OCI-M1 (cell line): ENCODE results near the gene ALPK1.
"Not testable (repeated sequence)": the region's sequence is repeated elsewhere in the genome, so short reads cannot be mapped to it uniquely, and the experiment has no call there.

Experiments used
- DNase-seq: peaks from one replicate; lab custom pipeline; 2025; lab: John Stamatoyannopoulos, UW

The ALPK1 gene

GRCh38 chr4:112284662-112285411 is 12.3 kb upstream of the ALPK1 start:
- DNase-seq: peak; percentile 50

DNA sequence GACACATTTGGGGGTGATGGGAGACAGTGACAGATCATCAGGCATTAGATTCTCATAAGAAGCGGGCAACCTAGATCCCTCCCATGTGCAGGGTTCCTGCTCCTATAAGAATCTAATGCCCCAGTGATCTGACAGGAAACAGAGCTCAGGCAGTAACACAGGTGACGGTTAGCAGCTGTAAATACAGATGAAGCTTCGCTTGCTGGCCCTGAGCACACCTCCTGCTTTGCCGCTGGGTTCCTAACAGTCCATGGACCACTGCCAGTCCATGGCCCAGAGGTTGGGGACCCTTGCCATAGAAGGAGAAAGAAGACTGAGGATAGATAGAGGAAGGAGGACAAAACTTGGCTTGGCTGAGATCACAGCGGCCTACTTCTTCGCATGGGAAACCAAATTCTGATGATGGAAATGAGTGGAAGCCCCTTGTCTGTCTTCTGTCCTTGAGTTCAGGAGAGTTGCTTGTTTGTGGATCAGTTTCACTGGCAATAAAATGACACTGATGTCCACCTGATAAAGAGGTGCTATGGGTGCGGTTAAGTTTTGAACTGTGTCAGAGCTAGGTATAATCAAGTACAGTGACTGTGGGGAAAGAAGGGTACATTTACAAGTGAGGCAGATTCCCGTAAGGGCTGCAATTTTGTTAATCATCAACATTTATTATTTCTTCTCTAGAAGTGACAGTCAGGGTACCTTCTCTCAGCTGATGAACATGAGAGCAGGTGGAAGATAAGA is 9.7 kb upstream of the ALPK1 start:
- no peak for DNase-seq

DNA sequence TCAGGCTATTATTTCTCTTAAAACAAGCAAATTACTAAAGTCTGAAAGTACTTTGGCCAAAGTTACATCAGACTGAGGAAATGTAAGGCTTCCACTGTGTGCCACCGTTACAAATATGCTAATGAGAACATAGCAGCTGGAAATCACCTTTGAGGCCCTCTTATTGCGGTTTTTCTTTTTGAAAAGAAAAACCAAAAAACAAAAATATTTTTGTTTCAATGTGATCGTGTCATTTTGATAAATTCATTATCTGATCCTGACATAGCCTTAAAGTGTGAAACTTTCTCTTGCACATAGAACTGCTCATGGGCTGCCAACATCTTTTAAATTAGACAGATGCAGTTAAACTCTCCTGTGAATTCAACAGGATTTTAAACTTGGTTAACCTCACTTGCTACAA is 8.7 kb upstream of the ALPK1 start:
- no peak for DNase-seq

DNA sequence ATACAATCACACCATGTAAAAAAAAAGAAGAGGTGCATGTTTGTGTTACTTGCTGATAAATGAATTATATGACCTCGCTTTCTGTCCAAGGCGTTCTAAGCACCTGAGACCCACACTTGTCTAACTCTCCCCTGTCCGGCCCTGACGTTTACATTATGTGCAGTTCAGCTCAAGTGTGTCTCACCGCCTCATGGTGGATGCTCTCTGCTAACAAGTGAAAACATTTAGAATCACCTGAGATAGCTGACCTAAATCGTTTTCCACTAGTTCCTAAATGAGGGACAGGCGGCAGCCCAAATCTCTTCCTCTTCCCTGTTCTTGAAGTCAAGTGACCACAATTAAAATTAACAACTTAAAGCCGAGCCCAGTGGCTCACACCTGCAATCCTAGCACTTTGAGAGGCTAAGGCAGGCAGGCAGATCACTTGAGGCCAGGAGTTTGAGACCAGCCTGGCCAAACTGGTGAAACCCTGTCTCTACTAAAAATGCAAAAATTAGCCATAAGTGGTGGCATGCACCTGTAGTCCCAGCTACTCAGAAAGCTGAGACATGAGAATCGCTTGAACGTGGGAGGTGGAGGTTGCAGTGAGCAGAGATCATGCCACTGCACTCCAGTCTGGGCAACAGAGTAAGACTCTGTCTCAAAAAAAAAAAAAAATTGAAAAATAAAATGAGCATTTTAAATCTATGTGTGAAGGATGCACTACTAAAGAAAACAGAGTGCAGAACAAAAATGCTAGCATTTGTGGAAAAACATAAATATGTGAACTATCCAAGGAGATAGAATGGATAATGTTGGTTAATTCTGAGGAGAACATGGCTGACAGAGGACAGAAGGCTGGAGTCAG is 7.5 kb upstream of the ALPK1 start:
- no peak for DNase-seq

GRCh38 chr4:112290341-112290740 is 6.8 kb upstream of the ALPK1 start:
- no peak for DNase-seq

GRCh38 chr4:112299721-112300120 is 2.6 kb downstream of the ALPK1 start:
- DNase-seq: no peak

GRCh38 chr4:112302320-112303274 is 5.4 kb downstream of the ALPK1 start:
- DNase-seq: no peak

- DNase-seq: not testable (repeated sequence)
These were observed 8.3 kb downstream of the ALPK1 start for GRCh38 chr4:112305477-112305876.

DNA sequence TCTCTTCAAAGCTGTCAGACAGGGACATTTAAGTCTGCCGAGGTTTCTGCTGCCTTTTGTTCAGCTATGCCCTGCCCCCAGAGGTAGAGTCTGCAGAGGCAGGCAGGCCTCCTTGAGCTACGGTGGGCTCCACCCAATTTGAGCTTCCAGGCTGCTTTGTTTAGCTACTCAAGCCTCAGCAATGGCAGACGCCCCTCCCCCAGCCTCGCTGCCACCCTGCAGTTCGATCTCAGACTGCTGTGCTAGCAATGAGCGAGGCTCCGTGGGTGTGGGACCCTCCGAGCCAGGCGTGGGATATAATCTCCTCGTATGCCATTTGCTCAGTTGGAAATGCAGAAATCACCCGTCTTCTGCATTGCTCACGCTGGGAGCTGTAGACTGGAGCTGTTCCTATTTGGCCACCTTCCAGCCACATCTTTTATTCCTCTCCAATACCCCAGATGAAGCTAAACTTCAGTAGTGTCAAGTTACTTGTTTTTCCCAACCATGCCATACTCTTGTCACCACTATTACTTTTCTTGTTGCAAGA is 12.2 kb downstream of the ALPK1 start:
- not testable (repeated sequence) for DNase-seq

- DNase-seq: peak; percentile 67
These were observed 14.3 kb downstream of the ALPK1 start for GRCh38 chr4:112311516-112311915.

- DNase-seq: peak; percentile 26
These were observed 15.6 kb downstream of the ALPK1 start for GRCh38 chr4:112312610-112313239.

DNA sequence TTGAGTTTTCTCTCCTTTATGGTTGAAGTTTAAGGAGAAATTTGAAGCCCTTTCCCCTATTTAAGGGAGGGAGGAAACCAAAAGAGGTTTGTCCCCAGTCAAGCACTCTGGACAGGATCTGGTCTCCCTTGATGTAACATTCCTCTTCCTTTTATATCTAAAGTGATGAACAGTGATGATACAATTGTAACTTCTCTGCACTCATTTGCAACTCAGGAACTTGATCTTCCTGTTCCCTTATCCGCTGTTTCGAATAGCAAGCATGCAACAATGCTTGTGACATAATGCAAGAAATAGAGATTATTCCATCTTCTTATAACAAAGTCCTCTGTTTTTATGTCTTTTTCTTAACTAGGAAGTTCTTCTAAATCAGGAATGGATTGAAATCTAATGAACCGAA is 18.3 kb downstream of the ALPK1 start:
- no peak for DNase-seq

- no peak for DNase-seq
These were observed 19.2 kb downstream of the ALPK1 start for GRCh38 chr4:112316360-112316759.

DNA sequence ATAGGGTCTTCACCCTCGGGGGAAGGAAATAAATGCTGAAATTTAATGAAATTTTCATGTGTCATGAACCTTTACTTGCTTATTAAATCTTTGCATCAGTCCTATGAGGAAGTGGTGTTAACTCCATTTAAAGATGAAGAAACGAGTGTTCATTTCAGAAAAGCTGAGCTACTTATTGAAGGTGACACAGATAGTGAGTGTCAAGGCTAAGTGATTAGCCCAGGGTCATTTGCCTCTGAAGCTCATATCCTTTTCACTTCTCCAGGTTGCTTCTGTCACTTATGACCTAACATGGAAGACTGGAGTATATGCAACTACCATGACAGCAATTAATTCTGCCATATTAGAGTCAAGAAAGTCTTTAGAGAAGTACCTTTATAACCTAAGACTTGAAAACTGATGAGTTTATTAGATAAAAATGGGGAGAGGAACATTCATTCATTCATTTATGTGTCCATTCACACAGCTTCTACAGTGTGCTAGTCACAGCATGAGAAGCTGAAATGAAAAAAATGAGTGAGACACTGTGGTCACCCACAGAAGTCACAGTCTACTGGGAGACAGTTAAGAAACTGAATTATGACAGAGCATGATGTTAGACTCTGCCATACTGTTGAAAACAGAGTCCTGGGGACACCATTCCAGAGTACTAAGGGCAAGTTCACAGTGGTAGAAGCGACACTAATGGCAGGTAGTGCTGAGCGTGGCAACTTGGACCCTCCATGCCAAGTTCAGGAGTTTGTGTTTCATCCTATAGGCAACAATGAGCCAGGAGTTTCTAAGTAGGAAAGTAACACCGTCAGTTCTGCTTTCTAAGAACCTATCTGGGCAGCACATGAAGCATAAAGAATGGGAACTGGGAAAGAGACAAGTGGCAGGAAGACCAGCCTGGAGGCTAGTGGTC is 21.3 kb downstream of the ALPK1 start:
- DNase-seq: no peak

- peak; percentile 86 for DNase-seq
These were observed 24.9 kb downstream of the ALPK1 start for GRCh38 chr4:112321776-112322684.

DNA sequence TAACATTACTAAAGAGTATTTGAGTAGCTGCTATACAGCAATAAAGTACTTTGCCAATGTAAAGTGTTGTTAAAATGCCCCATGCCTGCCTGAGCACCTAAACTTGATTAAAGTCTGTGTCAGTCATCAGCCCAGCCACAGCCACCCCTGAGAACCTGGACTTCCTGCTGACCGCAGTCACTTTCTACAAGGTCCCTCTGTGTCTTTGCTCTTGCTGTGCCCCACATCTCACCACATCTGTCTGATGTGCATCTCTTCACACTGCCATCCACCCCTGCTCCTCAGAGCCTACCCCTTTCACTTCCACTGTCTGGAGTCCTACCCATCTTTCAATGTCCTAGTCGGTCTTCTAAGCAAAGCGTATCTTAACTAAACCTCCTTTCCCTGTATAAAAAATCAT is 25.7 kb downstream of the ALPK1 start:
- DNase-seq: no peak

DNA sequence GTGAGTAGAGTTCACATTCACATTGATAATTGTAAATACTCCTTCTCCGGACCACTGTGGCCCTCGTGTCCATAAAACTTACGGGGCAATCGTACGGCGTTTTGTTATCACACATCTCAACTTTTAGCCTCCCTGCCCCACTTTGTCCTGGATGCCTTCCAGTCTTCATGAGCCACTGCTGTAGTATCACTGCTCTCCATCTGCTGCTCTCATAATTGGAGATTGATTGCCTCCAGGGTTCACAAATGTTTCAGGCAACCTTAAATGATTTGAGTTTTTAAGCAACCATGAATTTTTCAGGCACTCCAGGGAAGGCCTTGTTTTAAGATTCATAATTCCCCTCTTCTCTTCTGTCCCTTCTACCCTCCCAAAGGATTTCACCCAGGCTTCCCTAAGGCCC is 28.4 kb downstream of the ALPK1 start:
- no peak for DNase-seq

DNA sequence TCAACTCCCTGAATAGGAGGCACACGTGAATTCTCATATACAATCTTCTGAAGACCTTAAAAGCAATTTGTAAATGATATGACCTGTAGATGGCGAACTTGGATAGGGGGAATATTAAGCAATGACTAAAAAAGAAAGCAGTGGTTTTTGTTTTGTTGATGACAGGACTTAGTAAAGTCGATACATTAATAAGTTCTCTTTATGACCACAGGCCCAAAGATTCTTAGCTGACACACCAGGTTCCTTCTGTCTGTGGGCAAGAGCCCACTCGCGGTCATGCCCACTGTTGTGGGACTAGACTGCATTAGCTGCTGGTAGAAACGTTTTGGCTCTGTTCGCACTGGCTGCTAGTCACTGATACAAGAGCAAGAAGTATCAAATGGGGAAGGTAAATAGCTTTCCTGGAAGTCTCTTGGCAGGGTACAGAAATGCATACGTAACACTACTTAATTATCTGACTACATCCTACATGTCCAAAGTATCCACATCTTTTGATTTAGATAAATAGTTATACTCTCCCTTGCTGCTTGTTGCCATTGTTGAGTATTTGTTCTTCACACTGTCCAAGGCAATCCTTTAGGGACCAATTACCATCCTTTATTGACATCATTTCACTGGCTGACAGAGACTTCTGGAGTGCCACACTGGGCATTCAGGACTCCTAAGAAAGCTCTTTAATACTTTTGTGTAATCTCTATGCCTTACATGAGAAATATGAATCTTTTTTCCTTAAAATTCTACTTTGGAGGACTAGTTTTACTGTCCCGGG is 31.0 kb downstream of the ALPK1 start:
- peak; percentile 62 for DNase-seq
